ENCODE measurements around the gene LSM10. TPM values are rescaled to one million over a fixed set of nuclear protein-coding genes. Genes with fewer than 3 reads are reported as not detected.

Gene LSM10
- total RNA-seq, 4 donors from 2014 or later, result 19.1 to 52.7 (median 49.0) TPM

DNA sequence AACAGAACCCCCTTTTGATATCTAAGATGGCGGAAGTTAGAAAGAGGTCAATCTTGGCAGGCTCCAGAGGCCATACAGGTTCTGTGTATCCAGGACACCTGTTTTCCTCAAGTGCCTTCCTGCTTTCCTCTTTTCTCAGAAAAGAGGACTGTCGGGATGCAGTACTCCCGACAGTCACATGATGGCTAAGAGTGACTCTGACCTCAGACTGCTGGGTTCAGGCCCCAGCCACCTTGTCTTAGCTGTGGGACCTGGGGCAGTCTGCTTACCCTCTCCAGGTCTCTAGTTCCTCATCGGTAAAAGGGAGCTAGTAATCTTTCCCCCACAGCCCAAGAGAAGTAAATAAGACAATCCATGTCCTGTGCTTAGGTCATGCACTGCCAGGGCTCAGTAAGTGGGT is 41.9 kb downstream of the LSM10 start:
- 84 to 89% methylated on average over 4 of the region's 4 CpGs for WGBS, 2 donors
- Histone ChIP-seq H3K4me3 (replicated peaks in 1 of 3) (no peak overlapping the region), H3K36me3 (peaks cover 19 to 23% of the 10 kb centered on the region in 2 donors), H3K27me3 (no peaks in the 10 kb centered on the region), H3K27ac (no peak overlapping the region), H3K9me3 (no peaks in the 10 kb centered on the region), H3K4me1 (peaks cover 41 to 45% of the 10 kb centered on the region in 2 donors)
- intact Hi-C loops (cut with DNase I), result no loop called here
- DNase-seq, result no peak
- TF ChIP-seq POLR2A (IDR thresholded peaks at IDR 0.05), result no peak
- TF ChIP-seq, protein P1, sequence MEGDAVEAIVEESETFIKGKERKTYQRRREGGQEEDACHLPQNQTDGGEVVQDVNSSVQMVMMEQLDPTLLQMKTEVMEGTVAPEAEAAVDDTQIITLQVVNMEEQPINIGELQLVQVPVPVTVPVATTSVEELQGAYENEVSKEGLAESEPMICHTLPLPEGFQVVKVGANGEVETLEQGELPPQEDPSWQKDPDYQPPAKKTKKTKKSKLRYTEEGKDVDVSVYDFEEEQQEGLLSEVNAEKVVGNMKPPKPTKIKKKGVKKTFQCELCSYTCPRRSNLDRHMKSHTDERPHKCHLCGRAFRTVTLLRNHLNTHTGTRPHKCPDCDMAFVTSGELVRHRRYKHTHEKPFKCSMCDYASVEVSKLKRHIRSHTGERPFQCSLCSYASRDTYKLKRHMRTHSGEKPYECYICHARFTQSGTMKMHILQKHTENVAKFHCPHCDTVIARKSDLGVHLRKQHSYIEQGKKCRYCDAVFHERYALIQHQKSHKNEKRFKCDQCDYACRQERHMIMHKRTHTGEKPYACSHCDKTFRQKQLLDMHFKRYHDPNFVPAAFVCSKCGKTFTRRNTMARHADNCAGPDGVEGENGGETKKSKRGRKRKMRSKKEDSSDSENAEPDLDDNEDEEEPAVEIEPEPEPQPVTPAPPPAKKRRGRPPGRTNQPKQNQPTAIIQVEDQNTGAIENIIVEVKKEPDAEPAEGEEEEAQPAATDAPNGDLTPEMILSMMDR (IDR thresholded peaks at IDR 0.05), result no peak

DNA sequence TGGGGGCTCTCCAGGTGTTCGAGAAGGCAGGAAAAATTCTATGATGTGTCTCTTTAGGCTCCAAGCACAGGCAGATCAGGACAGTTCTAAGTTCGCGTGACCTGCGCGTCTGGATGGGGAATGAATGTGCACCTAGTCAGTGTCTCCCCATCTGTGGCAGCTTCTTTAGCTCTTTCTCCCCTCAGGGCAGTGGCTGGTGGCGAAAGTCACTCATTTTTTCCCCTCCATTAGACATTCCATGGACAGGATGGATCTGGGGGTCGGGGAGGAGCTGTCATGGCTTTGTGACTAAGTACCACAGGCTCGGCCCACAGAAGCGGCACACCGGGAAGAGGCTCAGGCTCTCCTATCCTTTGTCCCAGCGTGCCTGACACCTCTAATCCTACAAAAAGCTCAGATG is 43.2 kb downstream of the LSM10 start:
- 90 to 96% methylated on average over 11 of the region's 11 CpGs for WGBS, 2 donors

DNA sequence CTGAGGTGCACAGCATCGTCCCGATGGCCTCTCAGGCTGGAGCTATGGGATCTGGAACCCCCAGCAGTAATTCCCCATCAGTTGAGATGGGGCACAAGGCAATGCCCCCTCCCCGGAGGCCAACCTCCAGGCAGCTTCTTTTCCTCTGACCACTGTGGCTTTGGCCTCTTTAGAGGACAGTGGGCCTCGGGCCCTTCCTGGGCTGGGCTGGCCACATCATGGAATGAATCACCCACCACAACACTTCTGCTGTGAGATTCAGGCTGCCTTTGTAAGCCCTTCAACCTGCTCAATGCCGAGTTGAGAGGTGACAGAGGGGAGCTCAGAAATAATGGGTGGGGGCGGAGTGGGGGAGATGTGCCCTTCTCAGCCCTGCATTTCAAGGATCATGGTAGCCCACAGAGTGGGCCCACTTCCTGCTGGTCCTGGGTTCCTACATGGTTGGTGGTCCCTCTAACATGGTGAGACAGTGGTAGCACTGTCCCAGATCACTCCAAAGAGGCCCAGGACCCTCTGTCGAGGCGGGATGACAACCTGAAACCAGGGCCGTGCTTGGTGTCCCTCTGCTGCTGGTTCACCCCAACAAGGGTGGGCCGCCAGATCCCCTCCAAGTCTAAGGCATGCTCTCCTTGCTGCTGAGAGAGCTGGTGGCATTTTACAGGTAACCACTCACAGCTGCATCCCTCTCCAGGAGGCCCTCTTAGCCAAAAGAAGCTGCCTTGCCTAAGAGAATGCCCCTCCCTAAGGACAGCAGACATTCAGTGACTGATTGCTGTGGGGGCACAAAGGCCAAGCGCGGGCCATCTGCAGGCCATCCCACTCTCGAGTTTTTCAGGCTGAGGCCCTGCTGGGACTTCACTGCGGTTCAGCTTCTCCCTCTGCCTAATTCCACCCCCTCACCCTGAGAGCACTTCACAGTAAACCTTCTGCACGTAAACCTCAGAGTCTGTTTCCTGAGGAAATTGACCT is 44.5 kb downstream of the LSM10 start:
- no peak overlapping the region for H3K4me3 ChIP-seq (replicated peaks in 1 of 3)
- TF ChIP-seq, protein P1 (IDR thresholded peaks at IDR 0.05), result no peak
- TF ChIP-seq POLR2A (IDR thresholded peaks at IDR 0.05), result no peak
- no peaks in the 10 kb centered on the region for H3K9me3 ChIP-seq
- intact Hi-C loops (cut with DNase I), result no loop called here
- peaks cover 34 to 45% of the 10 kb centered on the region in 2 donors for H3K4me1 ChIP-seq
- 89 to 90% methylated on average over 7 to 15 of the region's 15 CpGs for WGBS, 2 donors
- peak overlapping the region in 1 of 3 donors; percentile 30 for H3K27ac ChIP-seq
- H3K36me3 ChIP-seq, result peaks cover 21 to 23% of the 10 kb centered on the region in 2 donors
- no peaks in the 10 kb centered on the region for H3K27me3 ChIP-seq
- DNase-seq, result no peak

More for the DNA sequence above, 43.2 kb downstream of the LSM10 start:
- no peak for DNase-seq
- Histone ChIP-seq H3K27me3 (no peaks in the 10 kb centered on the region), H3K4me3 (replicated peaks in 1 of 3) (no peak overlapping the region), H3K9me3 (no peaks in the 10 kb centered on the region), H3K36me3 (peaks cover 19 to 23% of the 10 kb centered on the region in 2 donors), H3K27ac (no peak overlapping the region), H3K4me1 (peaks cover 42 to 45% of the 10 kb centered on the region in 2 donors)
- intact Hi-C loops (cut with DNase I), result no loop called here
- TF ChIP-seq POLR2A (IDR thresholded peaks at IDR 0.05), result no peak
- TF ChIP-seq, protein P1 (IDR thresholded peaks at IDR 0.05), result no peak

DNA sequence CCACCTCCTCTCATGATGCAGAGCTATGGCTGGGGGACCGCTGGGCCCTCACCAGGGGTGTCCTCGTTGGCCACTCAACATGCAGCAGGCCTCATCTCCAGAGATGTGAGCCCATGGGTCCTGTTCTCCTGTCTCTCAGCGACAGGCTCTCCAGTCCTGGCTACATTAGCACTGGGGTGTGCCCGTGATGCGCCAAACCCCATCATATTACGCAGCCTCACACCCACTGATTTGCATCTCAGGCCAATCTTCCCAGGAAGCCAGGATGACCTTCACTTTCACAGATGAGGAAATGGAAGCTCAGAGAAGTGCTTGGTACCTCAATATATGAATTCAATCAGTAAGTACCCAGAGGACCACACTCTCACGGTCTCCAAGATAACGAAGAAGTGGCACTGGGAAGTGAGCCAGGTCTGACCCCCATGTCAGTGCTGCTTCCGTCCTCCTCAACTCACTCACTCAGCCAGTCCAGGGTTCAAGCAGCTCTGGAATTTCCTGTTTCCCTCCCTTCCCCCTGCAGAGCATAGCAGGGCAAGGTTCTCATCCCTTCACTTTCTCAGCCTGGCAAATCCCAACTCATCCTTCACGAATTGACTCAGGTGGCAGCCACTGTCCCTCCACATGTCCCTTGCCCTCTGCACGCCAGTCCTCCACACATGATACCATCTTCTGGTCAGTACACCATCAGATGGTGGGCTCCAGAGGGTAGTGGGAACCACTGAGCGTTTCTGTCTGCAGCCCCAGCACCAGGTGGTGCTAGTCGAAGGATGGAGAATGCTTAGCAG is 45.4 kb downstream of the LSM10 start:
- H3K4me3 ChIP-seq (replicated peaks in 1 of 3), result no peak overlapping the region
- peak overlapping the region; percentile 79 to 92 (median 88) for H3K27ac ChIP-seq
- intact Hi-C loops (cut with DNase I), result no loop called here
- DNase-seq, result no peak
- TF ChIP-seq, protein P1 (IDR thresholded peaks at IDR 0.05), result no peak
- no peak for TF ChIP-seq POLR2A (IDR thresholded peaks at IDR 0.05)
- H3K36me3 ChIP-seq, result peaks cover 20 to 27% of the 10 kb centered on the region in 2 donors
- H3K9me3 ChIP-seq, result no peaks in the 10 kb centered on the region
- peaks cover 34 to 45% of the 10 kb centered on the region in 2 donors for H3K4me1 ChIP-seq
- 75 to 82% methylated on average over 12 to 13 of the region's 13 CpGs for WGBS, 2 donors
- H3K27me3 ChIP-seq, result no peaks in the 10 kb centered on the region
